CD4-positive, alpha-beta T cell treated with Interferon alpha-2 for 1 hour (primary cell): Measurements from ENCODE around the gene CFDP1.

Source experiments
- DNase-seq, 2 donors: peaks; one replicate each; pipeline ENCODE4 v3.0.0-alpha.2; 2020 to 2022

The CFDP1 gene

GRCh38 chr16:75248536-75249380 is 184.5 kb downstream of the CFDP1 start:
- DNase-seq, result no peak

GRCh38 chr16:75248142-75248535 is 185.2 kb downstream of the CFDP1 start:
- no peak for DNase-seq

- no peak for DNase-seq
Observed at GRCh38 chr16:75247249-75247648, 186.1 kb downstream of the CFDP1 start.

DNA sequence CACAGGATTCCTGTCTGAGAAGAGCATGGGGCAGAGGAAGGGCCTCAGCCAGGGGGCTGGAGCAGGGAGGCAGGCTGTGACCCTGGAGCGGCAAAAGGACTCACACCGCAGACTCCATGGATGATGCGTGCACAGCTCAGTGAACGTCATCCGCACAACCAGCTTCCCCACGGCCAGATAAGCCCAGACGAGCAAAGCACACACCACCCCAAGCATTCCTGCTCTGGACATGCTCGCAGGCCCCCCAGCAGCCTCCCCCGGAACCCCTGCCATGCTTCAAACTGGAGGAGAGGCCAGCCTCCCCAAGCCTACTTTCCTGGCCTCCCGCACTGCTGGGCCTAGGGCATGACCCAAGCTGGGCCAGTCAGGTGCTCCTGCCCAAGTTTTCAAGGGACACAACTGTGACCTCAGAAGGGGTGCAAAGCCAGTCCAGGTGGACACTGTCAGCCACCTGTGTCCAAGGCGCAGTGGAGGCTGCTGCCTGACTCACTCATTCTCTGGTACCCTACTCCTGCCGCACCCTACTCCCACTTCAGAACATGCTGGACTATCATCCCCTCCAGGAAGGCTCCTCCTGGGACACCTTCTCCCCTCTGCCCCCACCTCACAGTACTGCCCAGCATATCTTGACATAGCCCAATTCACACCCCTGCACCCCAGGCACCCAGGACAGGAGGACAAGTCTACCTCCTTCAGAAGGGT is 186.6 kb downstream of the CFDP1 start:
- no peak for DNase-seq

GRCh38 chr16:75244844-75245758 is 188.2 kb downstream of the CFDP1 start:
- DNase-seq, result no peak

DNA sequence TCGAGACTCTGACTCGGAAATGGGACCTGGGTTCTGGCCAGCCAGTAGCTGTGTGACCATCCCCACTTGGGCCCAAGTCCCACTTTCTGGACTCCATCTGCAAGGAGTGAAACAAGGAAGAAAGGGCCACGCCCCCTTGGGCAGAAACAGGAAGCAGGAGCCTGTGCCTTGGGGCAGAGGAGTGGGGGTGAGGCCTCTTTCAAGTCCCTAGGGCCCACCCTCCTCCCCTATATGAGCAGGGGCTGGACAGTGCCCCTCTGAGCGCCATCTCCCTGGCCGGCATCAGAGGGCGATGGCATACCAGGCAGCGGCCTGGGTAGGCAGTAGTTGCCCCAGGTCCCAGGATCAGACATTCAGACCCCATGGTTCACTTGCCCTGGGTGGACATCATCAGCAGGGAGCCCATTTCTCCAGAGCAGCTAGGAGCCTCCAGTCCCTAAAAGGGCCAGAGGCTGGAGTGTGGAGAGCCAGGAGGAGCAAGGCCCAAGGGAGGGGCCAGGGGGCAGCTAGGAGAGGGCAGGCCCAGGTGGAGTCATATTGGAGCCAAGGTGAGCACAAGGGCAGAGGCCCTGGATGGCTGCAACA is 189.0 kb downstream of the CFDP1 start:
- DNase-seq, result no peak
